Measurements from ENCODE around the gene MCTP2.

- no peak for TF ChIP-seq CTCF (IDR thresholded peaks at IDR 0.05 in 4 of 5, conservative IDR thresholded peaks at IDR 0.05 in 1 of 5)
- TF ChIP-seq POLR2A (IDR thresholded peaks at IDR 0.05) = no peak
Measured at GRCh38 chr15:94296717-94297116, 65.4 kb downstream of the MCTP2 start.

Measured in gastrocnemius medialis (tissue), 4 donors.